ENCODE results near the gene FOXD4L6.
"Not testable (repeated sequence)": the region's sequence is repeated elsewhere in the genome, so short reads cannot be mapped to it uniquely, and the experiment has no call there.

DNA sequence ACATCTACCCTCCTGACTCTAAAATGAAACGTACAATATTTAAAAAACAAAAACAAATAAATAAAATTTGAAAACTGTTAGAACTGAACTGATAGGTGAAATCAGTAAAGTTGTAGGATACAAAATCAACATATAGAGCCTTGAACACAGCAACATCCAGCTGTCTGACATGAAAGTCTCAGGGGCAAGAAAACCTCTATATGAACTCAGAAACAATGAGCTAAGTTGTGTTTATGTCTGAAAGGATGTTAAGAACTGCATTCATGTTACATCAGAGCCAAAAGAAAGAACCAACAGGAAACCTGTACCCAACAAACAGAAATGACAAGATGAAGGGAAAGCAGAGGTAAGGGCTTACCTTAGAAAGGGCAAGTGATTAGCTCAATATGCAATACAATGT, 41.8 kb downstream of the FOXD4L6 start:
- TF ChIP-seq EZH2 (IDR thresholded peaks at IDR 0.05); SP1 (IDR thresholded peaks at IDR 0.05; ENCODE audit: low read depth); EZH2phosphoT487 (IDR thresholded peaks at IDR 0.05; ENCODE audit: borderline replicate concordance); POLR2A (IDR thresholded peaks at IDR 0.05; ENCODE audit: borderline replicate concordance, extremely low read depth, insufficient read depth, insufficient read length); RAD21 (IDR thresholded peaks at IDR 0.05; ENCODE audit: low read depth); POLR2AphosphoS5 (IDR thresholded peaks at IDR 0.05; ENCODE audit: low read depth, low read length); TCF7L2 (IDR thresholded peaks at IDR 0.05; ENCODE audit: borderline replicate concordance, extremely low read depth, insufficient read depth, insufficient read length); CEBPB (IDR thresholded peaks at IDR 0.05; ENCODE audit: low read depth); EGR1 (IDR thresholded peaks at IDR 0.05; ENCODE audit: low read depth); YY1 (IDR thresholded peaks at IDR 0.05; ENCODE audit: extremely low read depth, insufficient replicate concordance, low read depth, low read length); SIN3A (IDR thresholded peaks at IDR 0.05; ENCODE audit: low read depth): not testable (repeated sequence)
- TF ChIP-seq, protein P1, sequence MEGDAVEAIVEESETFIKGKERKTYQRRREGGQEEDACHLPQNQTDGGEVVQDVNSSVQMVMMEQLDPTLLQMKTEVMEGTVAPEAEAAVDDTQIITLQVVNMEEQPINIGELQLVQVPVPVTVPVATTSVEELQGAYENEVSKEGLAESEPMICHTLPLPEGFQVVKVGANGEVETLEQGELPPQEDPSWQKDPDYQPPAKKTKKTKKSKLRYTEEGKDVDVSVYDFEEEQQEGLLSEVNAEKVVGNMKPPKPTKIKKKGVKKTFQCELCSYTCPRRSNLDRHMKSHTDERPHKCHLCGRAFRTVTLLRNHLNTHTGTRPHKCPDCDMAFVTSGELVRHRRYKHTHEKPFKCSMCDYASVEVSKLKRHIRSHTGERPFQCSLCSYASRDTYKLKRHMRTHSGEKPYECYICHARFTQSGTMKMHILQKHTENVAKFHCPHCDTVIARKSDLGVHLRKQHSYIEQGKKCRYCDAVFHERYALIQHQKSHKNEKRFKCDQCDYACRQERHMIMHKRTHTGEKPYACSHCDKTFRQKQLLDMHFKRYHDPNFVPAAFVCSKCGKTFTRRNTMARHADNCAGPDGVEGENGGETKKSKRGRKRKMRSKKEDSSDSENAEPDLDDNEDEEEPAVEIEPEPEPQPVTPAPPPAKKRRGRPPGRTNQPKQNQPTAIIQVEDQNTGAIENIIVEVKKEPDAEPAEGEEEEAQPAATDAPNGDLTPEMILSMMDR (IDR thresholded peaks at IDR 0.05 in 2 of 3, conservative IDR thresholded peaks at IDR 0.05 in 1 of 3; ENCODE audit: borderline replicate concordance in 1 of 3, insufficient read depth in 1 of 3, low read depth in 2 of 3, low read length in 2 of 3), result not testable (repeated sequence)
- TF ChIP-seq, protein P2, sequence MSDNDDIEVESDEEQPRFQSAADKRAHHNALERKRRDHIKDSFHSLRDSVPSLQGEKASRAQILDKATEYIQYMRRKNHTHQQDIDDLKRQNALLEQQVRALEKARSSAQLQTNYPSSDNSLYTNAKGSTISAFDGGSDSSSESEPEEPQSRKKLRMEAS (IDR thresholded peaks at IDR 0.05), result not testable (repeated sequence)
- TF ChIP-seq, protein P3, sequence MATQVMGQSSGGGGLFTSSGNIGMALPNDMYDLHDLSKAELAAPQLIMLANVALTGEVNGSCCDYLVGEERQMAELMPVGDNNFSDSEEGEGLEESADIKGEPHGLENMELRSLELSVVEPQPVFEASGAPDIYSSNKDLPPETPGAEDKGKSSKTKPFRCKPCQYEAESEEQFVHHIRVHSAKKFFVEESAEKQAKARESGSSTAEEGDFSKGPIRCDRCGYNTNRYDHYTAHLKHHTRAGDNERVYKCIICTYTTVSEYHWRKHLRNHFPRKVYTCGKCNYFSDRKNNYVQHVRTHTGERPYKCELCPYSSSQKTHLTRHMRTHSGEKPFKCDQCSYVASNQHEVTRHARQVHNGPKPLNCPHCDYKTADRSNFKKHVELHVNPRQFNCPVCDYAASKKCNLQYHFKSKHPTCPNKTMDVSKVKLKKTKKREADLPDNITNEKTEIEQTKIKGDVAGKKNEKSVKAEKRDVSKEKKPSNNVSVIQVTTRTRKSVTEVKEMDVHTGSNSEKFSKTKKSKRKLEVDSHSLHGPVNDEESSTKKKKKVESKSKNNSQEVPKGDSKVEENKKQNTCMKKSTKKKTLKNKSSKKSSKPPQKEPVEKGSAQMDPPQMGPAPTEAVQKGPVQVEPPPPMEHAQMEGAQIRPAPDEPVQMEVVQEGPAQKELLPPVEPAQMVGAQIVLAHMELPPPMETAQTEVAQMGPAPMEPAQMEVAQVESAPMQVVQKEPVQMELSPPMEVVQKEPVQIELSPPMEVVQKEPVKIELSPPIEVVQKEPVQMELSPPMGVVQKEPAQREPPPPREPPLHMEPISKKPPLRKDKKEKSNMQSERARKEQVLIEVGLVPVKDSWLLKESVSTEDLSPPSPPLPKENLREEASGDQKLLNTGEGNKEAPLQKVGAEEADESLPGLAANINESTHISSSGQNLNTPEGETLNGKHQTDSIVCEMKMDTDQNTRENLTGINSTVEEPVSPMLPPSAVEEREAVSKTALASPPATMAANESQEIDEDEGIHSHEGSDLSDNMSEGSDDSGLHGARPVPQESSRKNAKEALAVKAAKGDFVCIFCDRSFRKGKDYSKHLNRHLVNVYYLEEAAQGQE (IDR thresholded peaks at IDR 0.05; ENCODE audit: low read depth), result not testable (repeated sequence)

Data from HCT116 (cell line).